ENCODE measurements around the gene SRGAP3.

SRGAP3 gene

GRCh38 chr3:9254764-9255163 lies 5.3 kb upstream of the SRGAP3 start:
- DNase-seq (ENCODE audit: insufficient read length, low spot score) (no peak), FAIRE-seq (no peak)

- FAIRE-seq (no peak), DNase-seq (ENCODE audit: insufficient read length, low spot score) (no peak)
Observed at GRCh38 chr3:9253327-9253726, 3.9 kb upstream of the SRGAP3 start.

GRCh38 chr3:9251055-9251786 lies 1.8 kb upstream of the SRGAP3 start:
- FAIRE-seq: no peak
- no peak for DNase-seq (ENCODE audit: insufficient read length, low spot score)

- no peak for DNase-seq (ENCODE audit: insufficient read length, low spot score)
- FAIRE-seq: no peak
Observed at GRCh38 chr3:9250236-9250635, 790 bp upstream of the SRGAP3 start.

GRCh38 chr3:9248522-9249271 lies 749 bp downstream of the SRGAP3 start:
- no peak for FAIRE-seq
- no peak for DNase-seq (ENCODE audit: insufficient read length, low spot score)

GRCh38 chr3:9247941-9248521 lies 1.4 kb downstream of the SRGAP3 start:
- DNase-seq (ENCODE audit: insufficient read length, low spot score) (no peak), FAIRE-seq (no peak)

- DNase-seq (ENCODE audit: insufficient read length, low spot score) (no peak), FAIRE-seq (no peak)
Observed at GRCh38 chr3:9247361-9247940, 2.0 kb downstream of the SRGAP3 start.

GRCh38 chr3:9246189-9246588 lies 3.3 kb downstream of the SRGAP3 start:
- FAIRE-seq: no peak
- no peak for DNase-seq (ENCODE audit: insufficient read length, low spot score)

GRCh38 chr3:9244495-9245183 lies 4.8 kb downstream of the SRGAP3 start:
- FAIRE-seq (no peak), DNase-seq (ENCODE audit: insufficient read length, low spot score) (no peak)

- DNase-seq (ENCODE audit: insufficient read length, low spot score) (no peak), FAIRE-seq (no peak)
Observed at GRCh38 chr3:9241956-9242355, 7.5 kb downstream of the SRGAP3 start.

GRCh38 chr3:9239680-9240079 lies 9.8 kb downstream of the SRGAP3 start:
- FAIRE-seq (no peak), DNase-seq (ENCODE audit: insufficient read length, low spot score) (no peak)

- FAIRE-seq: no peak
Observed at GRCh38 chr3:9238721-9239295, 10.6 kb downstream of the SRGAP3 start.

GRCh38 chr3:9238276-9238675 lies 11.2 kb downstream of the SRGAP3 start:
- FAIRE-seq (no peak), DNase-seq (ENCODE audit: insufficient read length, low spot score) (no peak)

More at GRCh38 chr3:9238721-9239295, 10.6 kb downstream of the SRGAP3 start:
- DNase-seq (ENCODE audit: insufficient read length, low spot score): no peak

- no peak for FAIRE-seq
Observed at GRCh38 chr3:9233814-9234600, 15.4 kb downstream of the SRGAP3 start.

GRCh38 chr3:9233101-9233500 lies 16.3 kb downstream of the SRGAP3 start:
- FAIRE-seq (no peak), DNase-seq (ENCODE audit: insufficient read length, low spot score) (no peak)

More at GRCh38 chr3:9233814-9234600, 15.4 kb downstream of the SRGAP3 start:
- DNase-seq (ENCODE audit: insufficient read length, low spot score): no peak

- FAIRE-seq: no peak
Observed at GRCh38 chr3:9231937-9232336, 17.5 kb downstream of the SRGAP3 start.

GRCh38 chr3:9231471-9231870 lies 18.0 kb downstream of the SRGAP3 start:
- no peak for FAIRE-seq
- no peak for DNase-seq (ENCODE audit: insufficient read length, low spot score)

More at GRCh38 chr3:9231937-9232336, 17.5 kb downstream of the SRGAP3 start:
- no peak for DNase-seq (ENCODE audit: insufficient read length, low spot score)

GRCh38 chr3:9231006-9231405 lies 18.4 kb downstream of the SRGAP3 start:
- FAIRE-seq (no peak), DNase-seq (ENCODE audit: insufficient read length, low spot score) (no peak)

- no peak for DNase-seq (ENCODE audit: insufficient read length, low spot score)
- FAIRE-seq: no peak
Observed at GRCh38 chr3:9230596-9230995, 18.9 kb downstream of the SRGAP3 start.

GRCh38 chr3:9229879-9230278 lies 19.6 kb downstream of the SRGAP3 start:
- DNase-seq (ENCODE audit: insufficient read length, low spot score): no peak

More at GRCh38 chr3:9229879-9230278, 19.6 kb downstream of the SRGAP3 start:
- no peak for FAIRE-seq
